ENCODE data around the gene GPBP1. TPM values are rescaled to one million over a fixed set of nuclear protein-coding genes. Genes with fewer than 3 reads are reported as not detected.

The GPBP1 gene
- total and polyA plus RNA-seq, 2 experiments from 2014 or later: 38.1 to 41.7 TPM

GRCh38 chr5:57195060-57195459, 21.2 kb downstream of the GPBP1 start:
- H3K79me2 ChIP-seq (ENCODE audit: insufficient read depth): peaks cover 100% of the 10 kb centered on the region
- 0 out of 2 replicates have a peak, but pooled peaks cover 14% of the 10 kb centered on the region for H4K20me1 ChIP-seq (ENCODE audit: insufficient read depth)
- H3K27me3 ChIP-seq (replicated peaks; ENCODE audit: insufficient read depth): no peaks in the 10 kb centered on the region
- H3K4me3 ChIP-seq: no peak overlapping the region
- H2AFZ ChIP-seq: no peak overlapping the region
- H3K9ac ChIP-seq: no peak overlapping the region
- no peaks in the 10 kb centered on the region for H3K9me2 ChIP-seq (ENCODE audit: insufficient read depth)
- no peaks in the 10 kb centered on the region for H3K9me3 ChIP-seq (ENCODE audit: low read depth)
- no peak for TF ChIP-seq EZH2 (IDR thresholded peaks at IDR 0.05; ENCODE audit: insufficient read depth, poor library complexity, severe bottlenecking)
- TF ChIP-seq EZH2phosphoT487 (IDR thresholded peaks at IDR 0.05; ENCODE audit: insufficient read depth, low read depth): no peak
- H3F3A ChIP-seq (ENCODE audit: insufficient read depth): no peaks in the 10 kb centered on the region
- no peak overlapping the region for H3K4me2 ChIP-seq (ENCODE audit: unreplicated experiment)
- H3K27ac ChIP-seq: no peak overlapping the region
- in situ Hi-C loops (cut with MboI): no loop called here
- H3K36me3 ChIP-seq (ENCODE audit: low read depth): peaks cover 5% of the 10 kb centered on the region
- no peak for DNase-seq
- 42 to 62% methylated on average over 2 of the region's 2 CpGs for WGBS, 2 experiments (ENCODE audit: low coverage in 1 of 2, low lambda C conversion rate in 2 of 2, missing lambda C conversion rate in 2 of 2)
- no peaks in the 10 kb centered on the region for H3K4me1 ChIP-seq (ENCODE audit: insufficient read depth)

- Histone ChIP-seq H3K9ac (no peak overlapping the region), H2AFZ (no peak overlapping the region), H3K27me3 (replicated peaks; ENCODE audit: insufficient read depth) (no peaks in the 10 kb centered on the region), H3K9me3 (ENCODE audit: low read depth) (no peaks in the 10 kb centered on the region), H3K4me1 (ENCODE audit: insufficient read depth) (0 out of 2 replicates have a peak, but pooled peaks cover under 1% of the 10 kb centered on the region), H3F3A (ENCODE audit: insufficient read depth) (no peaks in the 10 kb centered on the region; the same call in 1 of the 2 replicates), H3K9me2 (ENCODE audit: insufficient read depth) (no peaks in the 10 kb centered on the region), H3K27ac (no peak overlapping the region), H3K4me2 (ENCODE audit: unreplicated experiment) (no peak overlapping the region), H4K20me1 (ENCODE audit: insufficient read depth) (peaks cover 7% of the 10 kb centered on the region; the same call in 1 of the 2 replicates), H3K36me3 (ENCODE audit: low read depth) (peaks cover 5% of the 10 kb centered on the region), H3K79me2 (ENCODE audit: insufficient read depth) (peaks cover 100% of the 10 kb centered on the region), H3K4me3 (no peak overlapping the region)
- in situ Hi-C loops (cut with MboI): loop anchor here (25.0 kb wide), 1 partner anchor 938 kb away; no protein-coding TSS in a partner anchor
- DNase-seq: no peak
- WGBS, 2 experiments (ENCODE audit: low coverage in 1 of 2, low lambda C conversion rate in 2 of 2, missing lambda C conversion rate in 2 of 2): 90 to 92% methylated on average over 5 to 8 of the region's 8 CpGs
- TF ChIP-seq EZH2phosphoT487 (IDR thresholded peaks at IDR 0.05; ENCODE audit: insufficient read depth, low read depth) (no peak), EZH2 (IDR thresholded peaks at IDR 0.05; ENCODE audit: insufficient read depth, poor library complexity, severe bottlenecking) (no peak)
Measured at GRCh38 chr5:57199866-57200265, 26.0 kb downstream of the GPBP1 start.

GRCh38 chr5:57202811-57203210, 29.0 kb downstream of the GPBP1 start:
- WGBS, 2 experiments (ENCODE audit: low coverage in 1 of 2, low lambda C conversion rate in 2 of 2, missing lambda C conversion rate in 2 of 2): 96 to 100% methylated on average over 1 of the region's 1 CpG
- Histone ChIP-seq H3K9me3 (ENCODE audit: low read depth) (no peaks in the 10 kb centered on the region), H3K36me3 (ENCODE audit: low read depth) (peaks cover 5% of the 10 kb centered on the region), H4K20me1 (ENCODE audit: insufficient read depth) (peaks cover 4% of the 10 kb centered on the region; the same call in 1 of the 2 replicates), H3K9ac (no peak overlapping the region), H3K79me2 (ENCODE audit: insufficient read depth) (peaks cover 100% of the 10 kb centered on the region), H3F3A (ENCODE audit: insufficient read depth) (no peaks in the 10 kb centered on the region; the same call in 1 of the 2 replicates), H3K4me3 (no peak overlapping the region), H3K9me2 (ENCODE audit: insufficient read depth) (no peaks in the 10 kb centered on the region), H3K4me2 (ENCODE audit: unreplicated experiment) (no peak overlapping the region), H3K27ac (no peak overlapping the region), H3K27me3 (replicated peaks; ENCODE audit: insufficient read depth) (no peaks in the 10 kb centered on the region), H2AFZ (no peak overlapping the region), H3K4me1 (ENCODE audit: insufficient read depth) (0 out of 2 replicates have a peak, but pooled peaks cover 6% of the 10 kb centered on the region)
- DNase-seq: no peak
- no peak for TF ChIP-seq EZH2phosphoT487 (IDR thresholded peaks at IDR 0.05; ENCODE audit: insufficient read depth, low read depth)
- in situ Hi-C loops (cut with MboI): loop anchor here (25.0 kb wide), 1 partner anchor 941 kb away; no protein-coding TSS in a partner anchor

- Histone ChIP-seq H3K4me2 (ENCODE audit: unreplicated experiment) (no peak overlapping the region), H2AFZ (no peak overlapping the region), H3K27me3 (replicated peaks; ENCODE audit: insufficient read depth) (no peaks in the 10 kb centered on the region), H3F3A (ENCODE audit: insufficient read depth) (peaks cover 10% of the 10 kb centered on the region), H3K4me1 (ENCODE audit: insufficient read depth) (peaks cover 21% of the 10 kb centered on the region), H4K20me1 (ENCODE audit: insufficient read depth) (peaks cover 10% of the 10 kb centered on the region), H3K9ac (no peak overlapping the region), H3K79me2 (ENCODE audit: insufficient read depth) (peaks cover 100% of the 10 kb centered on the region), H3K9me3 (ENCODE audit: low read depth) (no peaks in the 10 kb centered on the region), H3K36me3 (ENCODE audit: low read depth) (no peaks in the 10 kb centered on the region), H3K9me2 (ENCODE audit: insufficient read depth) (no peaks in the 10 kb centered on the region), H3K4me3 (no peak overlapping the region), H3K27ac (no peak overlapping the region)
- WGBS, 2 experiments (ENCODE audit: low coverage in 1 of 2, low lambda C conversion rate in 2 of 2, missing lambda C conversion rate in 2 of 2): 96 to 97% methylated on average over 7 of the region's 7 CpGs
- no peak for DNase-seq
- TF ChIP-seq EZH2phosphoT487 (IDR thresholded peaks at IDR 0.05; ENCODE audit: insufficient read depth, low read depth) (no peak), EZH2 (IDR thresholded peaks at IDR 0.05; ENCODE audit: insufficient read depth, poor library complexity, severe bottlenecking) (no peak)
- in situ Hi-C loops (cut with MboI): loop anchor here (25.0 kb wide), 1 partner anchor 945 kb away; no protein-coding TSS in a partner anchor
Measured at GRCh38 chr5:57207007-57207653, 33.3 kb downstream of the GPBP1 start.

Data from GM23248 (cell line).